Measurements from ENCODE around the gene RNF31. TPM values are rescaled to one million over a fixed set of nuclear protein-coding genes. Genes with fewer than 3 reads are reported as not detected.

RNF31 gene
- total and polyA plus RNA-seq, 2 of the 13 experiments (the other 11 are each of a cell fraction or from before 2014, with no cell fraction given) = 48.2 to 86.8 TPM

- TF ChIP-seq AHDC1 (CRISPR knock-in tag; IDR thresholded peaks at IDR 0.05; ENCODE audit: borderline replicate concordance) (no peak), ZNF274 (CRISPR knock-in tag; IDR thresholded peaks at IDR 0.05) (no peak), ZKSCAN5 (CRISPR knock-in tag; IDR thresholded peaks at IDR 0.05) (peak; percentile 87), HBP1 (CRISPR knock-in tag; IDR thresholded peaks at IDR 0.05; ENCODE audit: low read depth) (no peak; the same call in 1 of the 2 replicates), ZNF720 (CRISPR knock-in tag; IDR thresholded peaks at IDR 0.05) (no peak), RARG (CRISPR knock-in tag; IDR thresholded peaks at IDR 0.05; ENCODE audit: low read depth) (0 out of 2 replicates have a peak, but pooled peaks have one; percentile 77), KDM2A (CRISPR knock-in tag; IDR thresholded peaks at IDR 0.05; ENCODE audit: borderline replicate concordance, low read depth) (0 out of 2 replicates have a peak, but pooled peaks have one; percentile 56), ZNF496 (CRISPR knock-in tag; IDR thresholded peaks at IDR 0.05; ENCODE audit: insufficient replicate concordance) (no peak), MAFK (conservative IDR thresholded peaks at IDR 0.05 in 1 of 2, IDR thresholded peaks at IDR 0.05 in 1 of 2; ENCODE audit: low read length in 2 of 2) (no peak), LBX2 (CRISPR knock-in tag; IDR thresholded peaks at IDR 0.05; ENCODE audit: borderline replicate concordance) (0 out of 2 replicates have a peak, but pooled peaks have one; percentile 12), ZNF44 (CRISPR knock-in tag; IDR thresholded peaks at IDR 0.05) (peak; percentile 82; the same call in 1 of the 2 replicates), CBX5 (CRISPR knock-in tag; IDR thresholded peaks at IDR 0.05; ENCODE audit: borderline replicate concordance) (peak; percentile 17; the same call in 1 of the 2 replicates), ZNF251 (CRISPR knock-in tag; IDR thresholded peaks at IDR 0.05) (peak; percentile 43; the same call in 1 of the 2 replicates), ZNF337 (CRISPR knock-in tag; IDR thresholded peaks at IDR 0.05; ENCODE audit: borderline replicate concordance, low read depth) (no peak), TERF1 (CRISPR knock-in tag; IDR thresholded peaks at IDR 0.05) (no peak), ZNF282 (IDR thresholded peaks at IDR 0.05; ENCODE audit: partially characterized antibody) (no peak), HOXA7 (CRISPR knock-in tag; IDR thresholded peaks at IDR 0.05) (no peak), ZNF253 (CRISPR knock-in tag; IDR thresholded peaks at IDR 0.05; ENCODE audit: borderline replicate concordance) (peak; percentile 35; the same call in 1 of the 2 replicates), SAP130 (CRISPR knock-in tag; IDR thresholded peaks at IDR 0.05; ENCODE audit: low read depth) (no peak; the same call in 1 of the 2 replicates), POLR2AphosphoS5 (IDR thresholded peaks at IDR 0.05; ENCODE audit: low read depth, low read length) (no peak)
Observed at GRCh38 chr14:24136684-24137528, 10.4 kb upstream of the RNF31 start (continued).

All from HepG2 (cell line).